H9 (cell line): ENCODE data around the gene GALNT2. TPM values are rescaled to one million over a fixed set of nuclear protein-coding genes. Genes with fewer than 3 reads are reported as not detected.

ENCODE experiments used
- DNase-seq: peaks from one replicate; pipeline ENCODE4 v3.0.0-alpha.2; 2017
- H2AFZ ChIP-seq: one replicate; pipeline ENCODE4 v1.6.1; 2013; ENCODE audit warnings: mild to moderate bottlenecking, low read length, control low read depth, moderate library complexity
- H2AK5ac ChIP-seq: 2 replicates; pipeline ENCODE4 v1.6.1; 2013; ENCODE audit warnings: low read length, control low read depth, mixed read lengths; ENCODE audit not compliant: insufficient read length
- H2BK120ac ChIP-seq: one replicate; pipeline ENCODE4 v1.6.1; 2013; ENCODE audit warnings: low read depth, mild to moderate bottlenecking, low read length, control low read depth, inconsistent platforms; ENCODE audit not compliant: poor library complexity, severe bottlenecking
- H2BK12ac ChIP-seq: 2 replicates; pipeline ENCODE4 v1.6.1; 2013; ENCODE audit warnings: low read length, control low read depth, mixed read lengths, low read depth; ENCODE audit not compliant: insufficient read length
- H2BK15ac ChIP-seq: 2 replicates; pipeline ENCODE4 v1.6.1; 2013; ENCODE audit warnings: low read depth, low read length, control low read depth
- H2BK20ac ChIP-seq: one replicate; pipeline ENCODE4 v1.6.1; 2013; ENCODE audit warnings: low read depth, mild to moderate bottlenecking, low read length, control low read depth, inconsistent platforms; ENCODE audit not compliant: poor library complexity, severe bottlenecking
- H2BK5ac ChIP-seq: 2 replicates; pipeline ENCODE4 v1.6.1; 2013; ENCODE audit warnings: low read length, control low read depth, mixed read lengths; ENCODE audit not compliant: insufficient read length
- H3K14ac ChIP-seq: 2 replicates; pipeline ENCODE4 v1.6.1; 2013; ENCODE audit warnings: low read length, control low read depth; ENCODE audit not compliant: insufficient read depth
- H3K18ac ChIP-seq: 2 replicates; pipeline ENCODE4 v1.6.1; 2013; ENCODE audit warnings: low read depth, mild to moderate bottlenecking, mixed read lengths, low read length, control low read depth; ENCODE audit not compliant: insufficient read length
- H3K23ac ChIP-seq: 2 replicates; pipeline ENCODE4 v1.6.1; 2013; ENCODE audit warnings: low read length, control low read depth, mixed read lengths, low read depth; ENCODE audit not compliant: insufficient read length
- H3K23me2 ChIP-seq: 2 replicates; pipeline ENCODE4 v1.6.1; 2013; ENCODE audit warnings: low read depth, mild to moderate bottlenecking, mixed read lengths, low read length, control low read depth; ENCODE audit not compliant: insufficient read length, poor library complexity, severe bottlenecking
- H3K27ac ChIP-seq: 2 replicates; pipeline ENCODE4 v1.5.1; 2013; ENCODE audit warnings: low read length, control low read depth, mixed read lengths, low read depth; ENCODE audit not compliant: insufficient read length
- H3K27me3 ChIP-seq: 2 replicates; pipeline ENCODE4 v1.6.1; 2013; ENCODE audit warnings: low read length, control low read depth, inconsistent platforms; ENCODE audit not compliant: insufficient read depth
- H3K4ac ChIP-seq: 2 replicates; pipeline ENCODE4 v1.6.1; 2013; ENCODE audit warnings: low read depth, mild to moderate bottlenecking, control low read depth, inconsistent platforms, low read length, moderate library complexity
- H3K4me1 ChIP-seq: 2 replicates; pipeline ENCODE4 v1.6.1; 2013; ENCODE audit warnings: low read length, control low read depth, inconsistent platforms; ENCODE audit not compliant: insufficient read depth
- H3K4me2 ChIP-seq: 2 replicates; pipeline ENCODE4 v1.6.1; 2013; ENCODE audit warnings: low read length, control low read depth, mixed read lengths; ENCODE audit not compliant: insufficient read length, insufficient read depth
- H3K56ac ChIP-seq: 2 replicates; pipeline ENCODE4 v1.6.1; 2013; ENCODE audit warnings: low read depth, mild to moderate bottlenecking, mixed read lengths, low read length, control low read depth; ENCODE audit not compliant: insufficient read length
- H3K79me1 ChIP-seq: 2 replicates; pipeline ENCODE4 v1.6.1; 2013; ENCODE audit warnings: low read depth, mild to moderate bottlenecking, moderate library complexity, low read length, control low read depth, inconsistent platforms; ENCODE audit not compliant: insufficient read depth, poor library complexity, severe bottlenecking
- H3K79me2 ChIP-seq: 2 replicates; pipeline ENCODE4 v1.6.1; 2013; ENCODE audit warnings: low read length, control low read depth, inconsistent platforms; ENCODE audit not compliant: insufficient read depth
- H3K9ac ChIP-seq: 2 replicates; pipeline ENCODE4 v1.6.1; 2013; ENCODE audit warnings: low read length, control low read depth, mixed read lengths; ENCODE audit not compliant: insufficient read length; ENCODE audit errors: extremely low read depth
- H3K9me3 ChIP-seq: one replicate; pipeline ENCODE4 v1.6.1; 2013; ENCODE audit warnings: low read depth, low read length, inconsistent platforms; ENCODE audit not compliant: control insufficient read depth
- H3T11ph ChIP-seq: one replicate; pipeline ENCODE4 v1.6.1; 2013; ENCODE audit warnings: mild to moderate bottlenecking, low read length, control low read depth, inconsistent platforms
- H4K20me1 ChIP-seq: one replicate; pipeline ENCODE4 v1.6.1; 2013; ENCODE audit not compliant: control insufficient read depth, insufficient read length, insufficient read depth
- H4K5ac ChIP-seq: 2 replicates; pipeline ENCODE4 v1.6.1; 2013; ENCODE audit warnings: low read depth, mild to moderate bottlenecking, mixed read lengths, low read length, control low read depth; ENCODE audit not compliant: insufficient read length
- H4K8ac ChIP-seq: replicated peaks from 2 replicates; pipeline ENCODE4 v1.6.1; 2013; ENCODE audit warnings: low read length, control low read depth, mixed read lengths, low read depth; ENCODE audit not compliant: insufficient read length
- H4K91ac ChIP-seq: 2 replicates; pipeline ENCODE4 v1.6.1; 2013; ENCODE audit warnings: low read depth, mild to moderate bottlenecking, moderate library complexity, mixed read lengths, low read length, control low read depth; ENCODE audit not compliant: insufficient read length
- H3K27ac Mint-ChIP-seq, 3 experiments: 2 replicates in 2 of 3; 3 replicates in 1 of 3; pipeline ENCODE4 v1.8.0; 2020 to 2021; ENCODE audit warnings: mixed read lengths in 3 of 3, mild to moderate bottlenecking in 1 of 3, moderate library complexity in 1 of 3
- H3K27me3 Mint-ChIP-seq: 2 replicates; pipeline ENCODE4 v1.8.0; 2021; ENCODE audit warnings: low read depth, mild to moderate bottlenecking, moderate library complexity, mixed read lengths
- H3K36me3 Mint-ChIP-seq, 3 experiments: 2 replicates in 2 of 3; 3 replicates in 1 of 3; pipeline ENCODE4 v1.8.0; 2020 to 2021; ENCODE audit warnings: low read depth in 3 of 3, mixed read lengths in 3 of 3; ENCODE audit not compliant: insufficient read depth in 1 of 3
- H3K4me1 Mint-ChIP-seq, 2 experiments: 2 replicates each; pipeline ENCODE4 v1.8.0; 2020; ENCODE audit warnings: mixed read lengths in 2 of 2
- H3K4me3 Mint-ChIP-seq, 2 experiments: 2 replicates in 1 of 2; 3 replicates in 1 of 2; pipeline ENCODE4 v1.8.0; 2020 to 2021; ENCODE audit warnings: mild to moderate bottlenecking in 2 of 2, mixed read lengths in 2 of 2, moderate library complexity in 1 of 2
- H3K9me3 Mint-ChIP-seq, 2 experiments: 2 replicates in 1 of 2; 3 replicates in 1 of 2; pipeline ENCODE4 v1.8.0; 2020; ENCODE audit warnings: mild to moderate bottlenecking in 2 of 2, mixed read lengths in 2 of 2, moderate library complexity in 1 of 2
- WGBS: extraction: QIAGEN DNeasy Blood & Tissue Kit; methylation state at CpG from one replicate; pipeline ENCODE4 v1.1.7; 2013; ENCODE audit warnings: missing lambda C conversion rate, low lambda C conversion rate, mixed read lengths; ENCODE audit not compliant: insufficient read length; ENCODE audit errors: extremely low coverage; 5-methylcytosine and 5-hydroxymethylcytosine counted together
- total RNA-seq: library from RNA; stranded (reverse); gene quantifications from 2 replicates; pipeline ENCODE4 v1.2.1, GENCODE V29; 2021
- TF ChIP-seq, protein P1 (sequence below): fragments of 200-600 bp; sonication (generic); conservative IDR thresholded peaks from 3 replicates; pipeline ENCODE4 v1.8.0; 2021; ENCODE audit warnings: antibody characterized with exemption, mild to moderate bottlenecking

GALNT2 gene
- total RNA-seq, 1 experiment from 2014 or later, result 57.6 TPM

DNA sequence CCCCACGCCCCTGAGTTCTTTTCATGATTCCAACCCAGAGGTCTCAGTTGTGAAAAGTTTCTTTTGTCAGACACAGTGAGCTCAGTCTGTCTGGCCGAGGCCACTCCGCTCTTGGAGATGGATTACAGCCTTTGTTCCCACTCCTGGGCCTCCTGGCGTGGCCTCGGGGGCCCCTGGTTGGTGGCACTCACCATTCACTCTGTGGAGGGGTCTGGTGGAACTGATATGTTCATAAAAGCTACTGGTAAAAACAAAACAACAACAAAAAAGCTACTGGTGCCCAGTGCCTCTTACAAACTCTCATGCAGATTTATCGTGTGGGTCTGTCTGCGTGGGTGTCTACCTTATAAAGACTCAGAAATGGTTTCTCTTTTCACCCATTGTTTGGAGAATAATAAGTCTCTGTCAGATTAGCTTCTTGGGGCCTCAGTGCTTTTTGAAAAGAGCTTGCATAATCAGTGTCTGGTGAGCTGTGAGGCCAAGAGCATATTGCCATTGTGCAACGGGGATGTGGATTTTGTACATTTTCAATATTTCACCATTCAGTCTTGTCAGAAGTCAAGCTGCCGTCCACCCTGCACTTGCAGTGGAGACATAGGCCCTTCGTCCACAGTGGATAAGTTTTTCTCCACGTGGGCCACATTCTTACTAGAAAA is 86.7 kb downstream of the GALNT2 start:
- Histone ChIP-seq H3T11ph (no peak overlapping the region), H2BK20ac (no peak overlapping the region), H3K79me1 (peaks cover 2% of the 10 kb centered on the region), H2AK5ac (no peak overlapping the region), H4K8ac (no peak overlapping the region), H4K20me1 (no peaks in the 10 kb centered on the region), H3K9ac (no peak overlapping the region), H2BK5ac (no peak overlapping the region), H3K18ac (no peak overlapping the region), H3K14ac (no peak overlapping the region), H4K91ac (no peak overlapping the region), H3K4ac (no peak overlapping the region), H3K23ac (no peak overlapping the region), H2BK120ac (no peak overlapping the region), H3K4me2 (no peak overlapping the region), H3K27me3 (no peaks in the 10 kb centered on the region), H3K56ac (no peak overlapping the region), H3K79me2 (no peaks in the 10 kb centered on the region; the same call in 1 of the 2 replicates), H4K5ac (no peak overlapping the region), H3K23me2 (no peaks in the 10 kb centered on the region), H2BK15ac (no peak overlapping the region), H2AFZ (no peak overlapping the region), H3K27ac (no peak overlapping the region), H2BK12ac (no peak overlapping the region), H3K4me1 (no peaks in the 10 kb centered on the region), H3K9me3 (no peaks in the 10 kb centered on the region)
- no peak for DNase-seq
- no peaks in the 10 kb centered on the region for H3K9me3 Mint-ChIP-seq
- no peak overlapping the region for H3K4me3 Mint-ChIP-seq
- WGBS, result no CpG with 5 or more reads among the region's 11 CpGs
- no peaks in the 10 kb centered on the region for H3K27me3 Mint-ChIP-seq
- TF ChIP-seq, protein P1, sequence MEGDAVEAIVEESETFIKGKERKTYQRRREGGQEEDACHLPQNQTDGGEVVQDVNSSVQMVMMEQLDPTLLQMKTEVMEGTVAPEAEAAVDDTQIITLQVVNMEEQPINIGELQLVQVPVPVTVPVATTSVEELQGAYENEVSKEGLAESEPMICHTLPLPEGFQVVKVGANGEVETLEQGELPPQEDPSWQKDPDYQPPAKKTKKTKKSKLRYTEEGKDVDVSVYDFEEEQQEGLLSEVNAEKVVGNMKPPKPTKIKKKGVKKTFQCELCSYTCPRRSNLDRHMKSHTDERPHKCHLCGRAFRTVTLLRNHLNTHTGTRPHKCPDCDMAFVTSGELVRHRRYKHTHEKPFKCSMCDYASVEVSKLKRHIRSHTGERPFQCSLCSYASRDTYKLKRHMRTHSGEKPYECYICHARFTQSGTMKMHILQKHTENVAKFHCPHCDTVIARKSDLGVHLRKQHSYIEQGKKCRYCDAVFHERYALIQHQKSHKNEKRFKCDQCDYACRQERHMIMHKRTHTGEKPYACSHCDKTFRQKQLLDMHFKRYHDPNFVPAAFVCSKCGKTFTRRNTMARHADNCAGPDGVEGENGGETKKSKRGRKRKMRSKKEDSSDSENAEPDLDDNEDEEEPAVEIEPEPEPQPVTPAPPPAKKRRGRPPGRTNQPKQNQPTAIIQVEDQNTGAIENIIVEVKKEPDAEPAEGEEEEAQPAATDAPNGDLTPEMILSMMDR, result no peak
- H3K36me3 Mint-ChIP-seq, result peaks cover 0 to 8% (median 6%) of the 10 kb centered on the region in 3 experiments; a peak in 4 of 7 replicates
- H3K27ac Mint-ChIP-seq, result peak overlapping the region in 2 of 3 experiments; percentile 29 to 78; a peak in 1 of 7 replicates
- peaks cover 47 to 54% of the 10 kb centered on the region in 2 experiments for H3K4me1 Mint-ChIP-seq
